HEK293 (cell line): ENCODE results near the gene GPATCH3.

Source experiments
- CTCF ChIA-PET: fragments of 350-600 bp; formaldehyde crosslinking; extraction: SDS; loops from one replicate; lab custom pipeline; 2021; ENCODE audit warnings: antibody characterized with exemption; lab: Yijun Ruan, JAX
- POLR2A ChIA-PET: fragments of 300-600 bp; formaldehyde crosslinking; extraction: SDS; loops from one replicate; lab custom pipeline; 2020; ENCODE audit warnings: antibody characterized with exemption, inconsistent platforms; lab: Yijun Ruan, JAX
- H3K27ac ChIP-seq: fragments of 200-500 bp; sonication (Bioruptor generic); 2 replicates; pipeline ENCODE4 v1.5.1; 2014; ENCODE audit warnings: low read depth, low read length, control low read depth, inconsistent platforms; ENCODE audit errors: extremely low read depth
- H3K36me3 ChIP-seq, 2 experiments: fragments of 200-500 bp in 1 of 2; sonication (Bioruptor generic) in 1 of 2; 1 replicate in 1 of 2; 2 replicates in 1 of 2; pipeline ENCODE4 v1.5.1; 2014 to 2017; ENCODE audit warnings: inconsistent platforms in 2 of 2, low read length in 2 of 2; ENCODE audit not compliant: control insufficient read depth in 2 of 2, insufficient read depth in 1 of 2
- H3K4me1 ChIP-seq: fragments of 200-500 bp; sonication (Bioruptor generic); 2 replicates; pipeline ENCODE4 v1.5.1; 2014; ENCODE audit warnings: mild to moderate bottlenecking, low read length, inconsistent platforms; ENCODE audit not compliant: control insufficient read depth, insufficient read depth
- H3K4me3 ChIP-seq: 2 replicates; pipeline ENCODE4 v1.5.1; 2011; ENCODE audit warnings: low read depth, mild to moderate bottlenecking, control low read depth, low read length, moderate library complexity
- H3K9me3 ChIP-seq: fragments of 200-500 bp; sonication (Bioruptor generic); 2 replicates; pipeline ENCODE4 v1.5.1; 2014; ENCODE audit warnings: low read depth, low read length, inconsistent platforms; ENCODE audit not compliant: control insufficient read depth, insufficient read depth
- FEZF1 ChIP-seq: fragments of 450-650 bp; formaldehyde crosslinking; IDR thresholded peaks from 2 replicates; pipeline ENCODE4 v1.5.1; 2016; ENCODE audit warnings: missing biosample characterization, missing genetic modification characterization
- GLI2 ChIP-seq: fragments of 450-650 bp; formaldehyde crosslinking; IDR thresholded peaks from 2 replicates; pipeline ENCODE4; 2017; ENCODE audit warnings: missing biosample characterization, missing genetic modification characterization, low read depth, borderline replicate concordance
- ZBTB44 ChIP-seq: fragments of 450-650 bp; IDR thresholded peaks from 2 replicates; pipeline ENCODE4 v1.5.1; 2018; ENCODE audit warnings: missing biosample characterization, mild to moderate bottlenecking, missing genetic modification characterization
- ZEB2 ChIP-seq: fragments of 450-650 bp; formaldehyde crosslinking; IDR thresholded peaks from 2 replicates; pipeline ENCODE4 v1.5.1; 2016; ENCODE audit warnings: missing biosample characterization, missing genetic modification characterization
- ZFP41 ChIP-seq: fragments of 450-650 bp; formaldehyde crosslinking; IDR thresholded peaks from 2 replicates; pipeline ENCODE4 v1.5.1; 2016; ENCODE audit warnings: missing biosample characterization, missing genetic modification characterization, borderline replicate concordance
- ZNF133 ChIP-seq: fragments of 450-650 bp; formaldehyde crosslinking; IDR thresholded peaks from 2 replicates; pipeline ENCODE4 v1.5.1; 2016; ENCODE audit warnings: missing biosample characterization, missing genetic modification characterization
- ZNF140 ChIP-seq: fragments of 450-650 bp; formaldehyde crosslinking; IDR thresholded peaks from 2 replicates; pipeline ENCODE4 v1.5.1; 2016; ENCODE audit warnings: missing biosample characterization, missing genetic modification characterization
- ZNF16 ChIP-seq: fragments of 450-650 bp; formaldehyde crosslinking; IDR thresholded peaks from 2 replicates; pipeline ENCODE4 v1.5.1; 2016; ENCODE audit warnings: low read depth, missing biosample characterization, missing genetic modification characterization
- ZNF19 ChIP-seq: fragments of 450-650 bp; formaldehyde crosslinking; IDR thresholded peaks from 2 replicates; pipeline ENCODE4; 2016; ENCODE audit warnings: missing biosample characterization, missing genetic modification characterization, low read depth
- ZNF202 ChIP-seq: fragments of 450-650 bp; formaldehyde crosslinking; IDR thresholded peaks from 2 replicates; pipeline ENCODE4 v1.5.1; 2016; ENCODE audit warnings: missing biosample characterization, missing genetic modification characterization, borderline replicate concordance
- ZNF24 ChIP-seq: fragments of 450-650 bp; formaldehyde crosslinking; IDR thresholded peaks from 2 replicates; pipeline ENCODE4 v1.5.1; 2016; ENCODE audit warnings: missing biosample characterization, missing genetic modification characterization
- ZNF248 ChIP-seq: fragments of 450-650 bp; formaldehyde crosslinking; IDR thresholded peaks from 2 replicates; pipeline ENCODE4 v1.5.1; 2017; ENCODE audit warnings: missing biosample characterization, missing genetic modification characterization
- ZNF544 ChIP-seq: fragments of 450-650 bp; formaldehyde crosslinking; IDR thresholded peaks from 2 replicates; pipeline ENCODE4 v1.5.0; 2017; ENCODE audit warnings: missing biosample characterization, missing genetic modification characterization
- ZNF549 ChIP-seq: fragments of 450-650 bp; IDR thresholded peaks from 2 replicates; pipeline ENCODE4 v1.5.1; 2018; ENCODE audit warnings: missing biosample characterization, missing genetic modification characterization, mild to moderate bottlenecking, inconsistent platforms, moderate library complexity
- ZNF555 ChIP-seq: fragments of 450-650 bp; formaldehyde crosslinking; conservative IDR thresholded peaks from 2 replicates; pipeline ENCODE4 v1.5.1; 2017; ENCODE audit warnings: missing biosample characterization, mild to moderate bottlenecking, missing genetic modification characterization, inconsistent platforms
- ZNF596 ChIP-seq: fragments of 450-650 bp; IDR thresholded peaks from 2 replicates; pipeline ENCODE4 v1.5.0; 2018; ENCODE audit warnings: missing biosample characterization, mild to moderate bottlenecking, missing genetic modification characterization, moderate library complexity
- ZNF837 ChIP-seq: fragments of 450-650 bp; formaldehyde crosslinking; IDR thresholded peaks from 2 replicates; pipeline ENCODE4 v1.5.1; 2016; ENCODE audit warnings: missing biosample characterization, missing genetic modification characterization
- TF ChIP-seq, protein P1 (sequence below): fragments of 450-650 bp; formaldehyde crosslinking; IDR thresholded peaks from 2 replicates; pipeline ENCODE4 v1.5.1; 2016; ENCODE audit warnings: missing biosample characterization, missing genetic modification characterization
- TF ChIP-seq, protein P2 (sequence below): fragments of 450-650 bp; formaldehyde crosslinking; IDR thresholded peaks from 2 replicates; pipeline ENCODE4 v1.5.1; 2017; ENCODE audit warnings: missing biosample characterization, missing genetic modification characterization
- TF ChIP-seq, protein P3 (sequence below): fragments of 450-650 bp; formaldehyde crosslinking; IDR thresholded peaks from 2 replicates; pipeline ENCODE4 v1.5.1; 2016; ENCODE audit warnings: missing biosample characterization, missing genetic modification characterization
- TF ChIP-seq, protein P4 (sequence below): fragments of 450-650 bp; formaldehyde crosslinking; IDR thresholded peaks from 2 replicates; pipeline ENCODE4 v1.5.1; 2016; ENCODE audit warnings: missing biosample characterization, missing genetic modification characterization, low read depth
- TF ChIP-seq, protein P5 (sequence below): fragments of 450-650 bp; formaldehyde crosslinking; conservative IDR thresholded peaks from 2 replicates; pipeline ENCODE4 v1.5.1; 2016; ENCODE audit warnings: low read depth, missing biosample characterization, missing genetic modification characterization

Gene GPATCH3

DNA sequence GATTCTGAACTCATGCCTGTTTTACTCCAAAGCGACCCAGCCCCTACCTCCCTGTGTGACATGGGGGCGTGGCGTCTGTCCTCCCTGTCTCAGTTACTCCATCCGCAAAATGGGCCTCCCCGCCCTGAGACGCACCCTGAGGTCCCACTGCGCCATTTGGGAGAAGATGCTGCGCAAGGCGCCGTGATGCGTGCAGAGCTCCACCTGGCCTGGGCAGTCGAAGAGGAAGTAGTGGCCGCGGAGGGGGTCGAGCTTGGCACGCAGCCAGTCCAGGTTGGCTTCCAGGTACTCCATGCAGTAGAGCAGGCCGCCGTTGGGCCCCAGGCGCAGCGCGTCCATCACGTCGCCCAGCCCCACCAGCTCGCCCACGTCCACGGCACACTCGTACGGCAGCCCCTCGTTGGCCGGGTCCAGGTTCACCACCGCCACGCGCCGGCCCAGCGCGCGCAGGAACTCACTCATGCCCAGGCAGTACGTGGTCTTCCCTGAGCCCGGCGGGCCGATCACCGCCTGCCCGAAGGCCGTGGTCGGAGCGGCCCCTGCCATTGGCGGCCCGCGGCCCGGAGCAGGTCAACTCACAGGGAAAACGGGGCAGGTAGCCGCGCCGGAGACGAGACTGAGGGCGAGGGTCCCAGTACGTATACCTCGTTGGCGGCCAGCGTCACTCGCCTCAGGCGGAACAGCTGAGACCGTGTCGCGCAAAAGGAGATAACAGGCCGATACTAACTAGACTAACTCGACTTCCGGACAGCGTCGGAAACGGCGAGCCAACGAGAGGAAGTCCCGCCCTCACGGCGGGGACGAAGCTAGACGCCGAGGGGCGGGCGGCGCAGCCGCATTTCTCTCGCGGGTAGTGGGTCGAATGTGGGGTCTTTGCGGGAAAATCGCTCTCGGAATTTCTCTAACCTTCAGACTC, 10.5 kb downstream of the GPATCH3 start, which contains the start of gene GPN2 (continued):
- TF ChIP-seq ZEB2 (tag by site-specific recombination) (peak; percentile 78), ZNF19 (no peak), ZNF596 (no peak), ZNF133 (peak; percentile 11; the same call in 1 of the 2 replicates), GLI2 (tag by site-specific recombination) (no peak), ZNF837 (tag by site-specific recombination) (no peak), ZNF140 (tag by site-specific recombination) (no peak), ZNF549 (tag by site-specific recombination) (no peak), ZFP41 (tag by site-specific recombination) (no peak), ZNF248 (tag by site-specific recombination) (no peak), ZBTB44 (no peak), ZNF555 (no peak), FEZF1 (tag by site-specific recombination) (no peak), ZNF202 (tag by site-specific recombination) (no peak)
- TF ChIP-seq, protein P1, sequence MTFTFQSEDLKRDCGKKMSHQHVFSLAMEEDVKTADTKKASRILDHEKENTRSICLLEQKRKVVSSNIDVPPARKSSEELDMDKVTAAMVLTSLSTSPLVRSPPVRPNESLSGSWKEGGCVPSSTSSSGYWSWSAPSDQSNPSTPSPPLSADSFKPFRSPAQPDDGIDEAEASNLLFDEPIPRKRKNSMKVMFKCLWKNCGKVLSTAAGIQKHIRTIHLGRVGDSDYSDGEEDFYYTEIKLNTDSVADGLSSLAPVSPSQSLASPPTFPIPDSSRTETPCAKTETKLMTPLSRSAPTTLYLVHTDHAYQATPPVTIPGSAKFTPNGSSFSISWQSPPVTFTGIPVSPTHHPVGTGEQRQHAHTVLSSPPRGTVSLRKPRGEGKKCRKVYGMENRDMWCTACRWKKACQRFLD, result no peak
- TF ChIP-seq, protein P2, sequence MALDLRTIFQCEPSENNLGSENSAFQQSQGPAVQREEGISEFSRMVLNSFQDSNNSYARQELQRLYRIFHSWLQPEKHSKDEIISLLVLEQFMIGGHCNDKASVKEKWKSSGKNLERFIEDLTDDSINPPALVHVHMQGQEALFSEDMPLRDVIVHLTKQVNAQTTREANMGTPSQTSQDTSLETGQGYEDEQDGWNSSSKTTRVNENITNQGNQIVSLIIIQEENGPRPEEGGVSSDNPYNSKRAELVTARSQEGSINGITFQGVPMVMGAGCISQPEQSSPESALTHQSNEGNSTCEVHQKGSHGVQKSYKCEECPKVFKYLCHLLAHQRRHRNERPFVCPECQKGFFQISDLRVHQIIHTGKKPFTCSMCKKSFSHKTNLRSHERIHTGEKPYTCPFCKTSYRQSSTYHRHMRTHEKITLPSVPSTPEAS (tag by site-specific recombination), result no peak
- TF ChIP-seq, protein P3, sequence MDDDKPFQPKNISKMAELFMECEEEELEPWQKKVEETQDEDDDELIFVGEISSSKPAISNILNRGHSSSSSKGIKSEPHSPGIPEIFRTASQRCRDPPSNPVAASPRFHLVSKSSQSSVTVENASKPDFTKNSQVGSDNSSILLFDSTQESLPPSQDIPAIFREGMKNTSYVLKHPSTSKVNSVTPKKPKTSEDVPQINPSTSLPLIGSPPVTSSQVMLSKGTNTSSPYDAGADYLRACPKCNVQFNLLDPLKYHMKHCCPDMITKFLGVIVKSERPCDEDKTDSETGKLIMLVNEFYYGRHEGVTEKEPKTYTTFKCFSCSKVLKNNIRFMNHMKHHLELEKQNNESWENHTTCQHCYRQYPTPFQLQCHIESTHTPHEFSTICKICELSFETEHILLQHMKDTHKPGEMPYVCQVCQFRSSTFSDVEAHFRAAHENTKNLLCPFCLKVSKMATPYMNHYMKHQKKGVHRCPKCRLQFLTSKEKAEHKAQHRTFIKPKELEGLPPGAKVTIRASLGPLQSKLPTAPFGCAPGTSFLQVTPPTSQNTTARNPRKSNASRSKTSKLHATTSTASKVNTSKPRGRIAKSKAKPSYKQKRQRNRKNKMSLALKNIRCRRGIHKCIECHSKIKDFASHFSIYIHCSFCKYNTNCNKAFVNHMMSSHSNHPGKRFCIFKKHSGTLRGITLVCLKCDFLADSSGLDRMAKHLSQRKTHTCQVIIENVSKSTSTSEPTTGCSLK, result no peak
- TF ChIP-seq, all 188 proteins: peak for 47

DNA sequence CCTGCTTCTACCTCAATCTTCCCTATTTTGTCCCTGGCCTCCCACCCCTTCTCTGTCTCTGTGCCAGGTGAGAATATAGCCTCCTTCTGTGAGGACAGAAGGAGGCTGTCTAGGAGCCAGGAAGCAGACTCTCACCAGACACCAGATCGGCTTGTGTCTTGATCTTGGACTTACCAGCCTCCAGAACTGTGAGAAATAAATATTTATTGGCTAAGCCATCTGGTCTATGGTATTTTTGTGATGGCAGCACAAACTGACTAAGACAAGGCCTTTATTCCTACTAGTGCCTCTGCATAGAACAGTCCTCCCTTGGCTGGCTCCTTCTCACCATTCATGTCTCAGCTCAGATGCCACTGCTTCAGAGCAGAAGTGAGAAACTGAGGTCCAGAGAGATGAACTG, 12.0 kb downstream of the GPATCH3 start:
- Histone ChIP-seq H3K36me3 (peaks cover 32 to 83% of the 10 kb centered on the region in 2 experiments), H3K4me1 (no peaks in the 10 kb centered on the region), H3K4me3 (no peak overlapping the region), H3K27ac (no peak overlapping the region), H3K9me3 (no peaks in the 10 kb centered on the region)
- POLR2A ChIA-PET, result interaction anchor here (1.6 to 2.9 kb wide), 2 partner anchors 24 to 26 kb away, joined by 3 to 30 read pairs; partner anchors contain the start of gene NR0B2
- CTCF ChIA-PET, result interaction anchor here (0.6 to 1.7 kb wide), 9 partner anchors 10 to 515 kb away, joined by 3 to 6 read pairs (median 4); partner anchors contain the start of gene GPATCH3
- TF ChIP-seq ZNF596 (no peak), ZNF24 (tag by site-specific recombination) (no peak), ZNF544 (no peak), ZNF16 (no peak)
- TF ChIP-seq, protein P4, sequence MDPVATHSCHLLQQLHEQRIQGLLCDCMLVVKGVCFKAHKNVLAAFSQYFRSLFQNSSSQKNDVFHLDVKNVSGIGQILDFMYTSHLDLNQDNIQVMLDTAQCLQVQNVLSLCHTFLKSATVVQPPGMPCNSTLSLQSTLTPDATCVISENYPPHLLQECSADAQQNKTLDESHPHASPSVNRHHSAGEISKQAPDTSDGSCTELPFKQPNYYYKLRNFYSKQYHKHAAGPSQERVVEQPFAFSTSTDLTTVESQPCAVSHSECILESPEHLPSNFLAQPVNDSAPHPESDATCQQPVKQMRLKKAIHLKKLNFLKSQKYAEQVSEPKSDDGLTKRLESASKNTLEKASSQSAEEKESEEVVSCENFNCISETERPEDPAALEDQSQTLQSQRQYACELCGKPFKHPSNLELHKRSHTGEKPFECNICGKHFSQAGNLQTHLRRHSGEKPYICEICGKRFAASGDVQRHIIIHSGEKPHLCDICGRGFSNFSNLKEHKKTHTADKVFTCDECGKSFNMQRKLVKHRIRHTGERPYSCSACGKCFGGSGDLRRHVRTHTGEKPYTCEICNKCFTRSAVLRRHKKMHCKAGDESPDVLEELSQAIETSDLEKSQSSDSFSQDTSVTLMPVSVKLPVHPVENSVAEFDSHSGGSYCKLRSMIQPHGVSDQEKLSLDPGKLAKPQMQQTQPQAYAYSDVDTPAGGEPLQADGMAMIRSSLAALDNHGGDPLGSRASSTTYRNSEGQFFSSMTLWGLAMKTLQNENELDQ, result no peak
- TF ChIP-seq, protein P5, sequence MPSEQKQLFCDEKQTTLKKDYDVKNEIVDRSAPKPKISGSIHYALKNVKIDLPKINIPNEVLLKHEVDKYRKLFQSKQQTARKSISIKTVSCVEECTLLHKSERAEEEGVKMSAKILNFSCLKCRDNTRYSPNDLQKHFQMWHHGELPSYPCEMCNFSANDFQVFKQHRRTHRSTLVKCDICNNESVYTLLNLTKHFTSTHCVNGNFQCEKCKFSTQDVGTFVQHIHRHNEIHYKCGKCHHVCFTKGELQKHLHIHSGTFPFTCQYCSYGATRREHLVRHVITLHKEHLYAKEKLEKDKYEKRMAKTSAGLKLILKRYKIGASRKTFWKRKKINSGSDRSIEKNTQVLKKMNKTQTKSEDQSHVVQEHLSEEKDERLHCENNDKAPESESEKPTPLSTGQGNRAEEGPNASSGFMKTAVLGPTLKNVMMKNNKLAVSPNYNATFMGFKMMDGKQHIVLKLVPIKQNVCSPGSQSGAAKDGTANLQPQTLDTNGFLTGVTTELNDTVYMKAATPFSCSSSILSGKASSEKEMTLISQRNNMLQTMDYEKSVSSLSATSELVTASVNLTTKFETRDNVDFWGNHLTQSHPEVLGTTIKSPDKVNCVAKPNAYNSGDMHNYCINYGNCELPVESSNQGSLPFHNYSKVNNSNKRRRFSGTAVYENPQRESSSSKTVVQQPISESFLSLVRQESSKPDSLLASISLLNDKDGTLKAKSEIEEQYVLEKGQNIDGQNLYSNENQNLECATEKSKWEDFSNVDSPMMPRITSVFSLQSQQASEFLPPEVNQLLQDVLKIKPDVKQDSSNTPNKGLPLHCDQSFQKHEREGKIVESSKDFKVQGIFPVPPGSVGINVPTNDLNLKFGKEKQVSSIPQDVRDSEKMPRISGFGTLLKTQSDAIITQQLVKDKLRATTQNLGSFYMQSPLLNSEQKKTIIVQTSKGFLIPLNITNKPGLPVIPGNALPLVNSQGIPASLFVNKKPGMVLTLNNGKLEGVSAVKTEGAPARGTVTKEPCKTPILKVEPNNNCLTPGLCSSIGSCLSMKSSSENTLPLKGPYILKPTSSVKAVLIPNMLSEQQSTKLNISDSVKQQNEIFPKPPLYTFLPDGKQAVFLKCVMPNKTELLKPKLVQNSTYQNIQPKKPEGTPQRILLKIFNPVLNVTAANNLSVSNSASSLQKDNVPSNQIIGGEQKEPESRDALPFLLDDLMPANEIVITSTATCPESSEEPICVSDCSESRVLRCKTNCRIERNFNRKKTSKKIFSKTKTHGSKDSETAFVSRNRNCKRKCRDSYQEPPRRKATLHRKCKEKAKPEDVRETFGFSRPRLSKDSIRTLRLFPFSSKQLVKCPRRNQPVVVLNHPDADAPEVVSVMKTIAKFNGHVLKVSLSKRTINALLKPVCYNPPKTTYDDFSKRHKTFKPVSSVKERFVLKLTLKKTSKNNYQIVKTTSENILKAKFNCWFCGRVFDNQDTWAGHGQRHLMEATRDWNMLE (tag by site-specific recombination), result no peak
